Neural progenitor cell (in vitro differentiated cells): ENCODE results near the gene EHMT1.
"Not testable (repeated sequence)": the region's sequence is repeated elsewhere in the genome, so short reads cannot be mapped to it uniquely, and the experiment has no call there.

Experiments used
- CTCF ChIP-seq: fragments of 200-600 bp; sonication (generic); IDR thresholded peaks from 2 replicates; pipeline ENCODE4 v1.5.1; 2017; ENCODE audit warnings: antibody characterized with exemption, mild to moderate bottlenecking
- EZH2 ChIP-seq: fragments of 200-600 bp; sonication (generic); IDR thresholded peaks from 2 replicates; pipeline ENCODE4 v1.6.1; 2017; ENCODE audit warnings: antibody characterized with exemption, mild to moderate bottlenecking, moderate library complexity
- EZH2phosphoT487 ChIP-seq: fragments of 200-600 bp; sonication (generic); IDR thresholded peaks from 2 replicates; pipeline ENCODE4 v1.6.1; 2017; ENCODE audit warnings: antibody characterized with exemption

DNA sequence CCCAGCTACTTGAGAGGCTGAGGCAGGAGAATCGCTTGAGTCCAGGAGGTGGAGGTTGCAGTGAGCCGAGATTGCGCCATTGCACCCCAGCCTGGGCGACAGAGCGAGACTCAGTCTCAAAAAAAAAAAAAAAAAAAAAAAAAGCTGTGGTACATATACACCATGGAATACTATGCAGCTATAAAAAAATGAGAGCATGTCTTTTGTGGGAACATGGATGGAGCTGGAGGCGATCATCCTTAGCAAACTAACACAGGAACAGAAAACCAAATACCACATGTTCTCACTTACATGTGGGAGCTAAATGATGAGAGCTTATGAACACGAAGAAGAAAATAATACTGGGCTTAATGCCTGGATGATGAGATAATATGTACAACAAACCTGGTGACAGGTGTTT, 22.2 kb upstream of the EHMT1 start:
- TF ChIP-seq CTCF, EZH2, EZH2phosphoT487: not testable (repeated sequence)
